A673 (cell line): Measurements from ENCODE around the gene ATP10B.

Source experiments
- EZH2 ChIP-seq: fragments of 200-600 bp; sonication (generic); IDR thresholded peaks from 2 replicates; pipeline ENCODE4 v1.6.1; 2017; ENCODE audit warnings: borderline replicate concordance, low read depth, mild to moderate bottlenecking, mixed read lengths, antibody characterized with exemption, low read length; ENCODE audit not compliant: poor library complexity, severe bottlenecking
- TF ChIP-seq, protein P1 (sequence below): fragments of 300-800, 200-600 bp; sonication (generic); conservative IDR thresholded peaks from 2 replicates; pipeline ENCODE4 v1.5.1; 2017; ENCODE audit warnings: low read depth, mild to moderate bottlenecking, antibody characterized with exemption, low read length, moderate library complexity, mixed read lengths

GRCh38 chr5:160742446-160742845 lies 109.6 kb downstream of the ATP10B start:
- TF ChIP-seq, protein P1, sequence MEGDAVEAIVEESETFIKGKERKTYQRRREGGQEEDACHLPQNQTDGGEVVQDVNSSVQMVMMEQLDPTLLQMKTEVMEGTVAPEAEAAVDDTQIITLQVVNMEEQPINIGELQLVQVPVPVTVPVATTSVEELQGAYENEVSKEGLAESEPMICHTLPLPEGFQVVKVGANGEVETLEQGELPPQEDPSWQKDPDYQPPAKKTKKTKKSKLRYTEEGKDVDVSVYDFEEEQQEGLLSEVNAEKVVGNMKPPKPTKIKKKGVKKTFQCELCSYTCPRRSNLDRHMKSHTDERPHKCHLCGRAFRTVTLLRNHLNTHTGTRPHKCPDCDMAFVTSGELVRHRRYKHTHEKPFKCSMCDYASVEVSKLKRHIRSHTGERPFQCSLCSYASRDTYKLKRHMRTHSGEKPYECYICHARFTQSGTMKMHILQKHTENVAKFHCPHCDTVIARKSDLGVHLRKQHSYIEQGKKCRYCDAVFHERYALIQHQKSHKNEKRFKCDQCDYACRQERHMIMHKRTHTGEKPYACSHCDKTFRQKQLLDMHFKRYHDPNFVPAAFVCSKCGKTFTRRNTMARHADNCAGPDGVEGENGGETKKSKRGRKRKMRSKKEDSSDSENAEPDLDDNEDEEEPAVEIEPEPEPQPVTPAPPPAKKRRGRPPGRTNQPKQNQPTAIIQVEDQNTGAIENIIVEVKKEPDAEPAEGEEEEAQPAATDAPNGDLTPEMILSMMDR: no peak
- no peak for TF ChIP-seq EZH2
